KMS-11 (cell line): Measurements from ENCODE around the gene TOGARAM2.

Source experiments
- H2AFZ ChIP-seq: fragments of 200-600 bp; sonication (generic); 2 replicates; pipeline ENCODE4 v1.6.1; 2016; ENCODE audit warnings: antibody characterized with exemption, mixed run types, low read depth
- H3K27ac ChIP-seq: fragments of 200-600 bp; sonication (generic); 2 replicates; pipeline ENCODE4 v1.6.1; 2016; ENCODE audit warnings: mild to moderate bottlenecking, mixed run types
- H3K27me3 ChIP-seq: fragments of 200-600 bp; sonication (generic); 2 replicates; pipeline ENCODE4 v1.6.1; 2017; ENCODE audit warnings: mild to moderate bottlenecking, low read depth, mixed run types, moderate library complexity; ENCODE audit not compliant: insufficient read depth
- H3K36me3 ChIP-seq: fragments of 200-600 bp; sonication (generic); 2 replicates; pipeline ENCODE4 v1.6.1; 2017; ENCODE audit warnings: mild to moderate bottlenecking, mixed run types; ENCODE audit not compliant: insufficient read depth
- H3K4me1 ChIP-seq: fragments of 200-600 bp; sonication (generic); 2 replicates; pipeline ENCODE4 v1.6.1; 2016; ENCODE audit warnings: mild to moderate bottlenecking, low read depth, mixed run types; ENCODE audit not compliant: poor library complexity, severe bottlenecking
- H3K4me2 ChIP-seq: fragments of 200-600 bp; sonication (generic); 2 replicates; pipeline ENCODE4 v1.7.0; 2016; ENCODE audit warnings: mild to moderate bottlenecking, mixed run types
- H3K4me3 ChIP-seq: fragments of 200-600 bp; sonication (generic); IDR thresholded peaks from 2 replicates; pipeline ENCODE4 v1.6.1; 2017; ENCODE audit warnings: low read depth, low read length, mixed read lengths; ENCODE audit not compliant: insufficient read depth
- H3K79me2 ChIP-seq: fragments of 200-600 bp; sonication (generic); 2 replicates; pipeline ENCODE4 v1.6.1; 2016; ENCODE audit warnings: low read depth, mixed run types; ENCODE audit not compliant: insufficient read depth
- H3K9ac ChIP-seq: fragments of 200-600 bp; sonication (generic); 2 replicates; pipeline ENCODE4 v1.6.1; 2016; ENCODE audit warnings: mild to moderate bottlenecking, mixed run types
- H4K20me1 ChIP-seq: fragments of 200-600 bp; sonication (generic); 2 replicates; pipeline ENCODE4 v1.6.1; 2016; ENCODE audit warnings: mild to moderate bottlenecking, mixed run types; ENCODE audit not compliant: insufficient read depth
- CTCF ChIP-seq: fragments of 200-600 bp; sonication (generic); conservative IDR thresholded peaks from 2 replicates; pipeline ENCODE4 v1.6.1; 2017; ENCODE audit warnings: low read depth, mild to moderate bottlenecking, antibody characterized with exemption, low read length, moderate library complexity, mixed read lengths

Gene TOGARAM2

GRCh38 chr2:29021886-29022285 lies 40.8 kb downstream of the TOGARAM2 start:
- Histone ChIP-seq H3K27me3 (no peaks in the 10 kb centered on the region), H3K9ac (no peak overlapping the region), H3K79me2 (no peaks in the 10 kb centered on the region), H3K4me3 (no peak overlapping the region), H3K4me2 (no peak overlapping the region), H3K27ac (no peak overlapping the region), H3K36me3 (no peaks in the 10 kb centered on the region), H4K20me1 (no peaks in the 10 kb centered on the region), H2AFZ (no peak overlapping the region), H3K4me1 (no peaks in the 10 kb centered on the region)
- no peak for TF ChIP-seq CTCF

GRCh38 chr2:29022679-29023078 lies 41.6 kb downstream of the TOGARAM2 start:
- H3K27me3 ChIP-seq, result no peaks in the 10 kb centered on the region
- H3K4me3 ChIP-seq, result no peak overlapping the region
- no peak overlapping the region for H3K9ac ChIP-seq
- H3K79me2 ChIP-seq, result no peaks in the 10 kb centered on the region
- H3K36me3 ChIP-seq, result no peaks in the 10 kb centered on the region
- H3K4me2 ChIP-seq, result no peak overlapping the region
- no peak overlapping the region for H2AFZ ChIP-seq
- no peaks in the 10 kb centered on the region for H3K4me1 ChIP-seq
- H3K27ac ChIP-seq, result no peak overlapping the region
- H4K20me1 ChIP-seq, result no peaks in the 10 kb centered on the region
- TF ChIP-seq CTCF, result no peak

GRCh38 chr2:29023188-29023587 lies 42.1 kb downstream of the TOGARAM2 start:
- Histone ChIP-seq H3K36me3 (no peaks in the 10 kb centered on the region), H3K27ac (no peak overlapping the region), H3K4me2 (no peak overlapping the region), H2AFZ (no peak overlapping the region), H3K4me1 (no peaks in the 10 kb centered on the region), H3K4me3 (no peak overlapping the region), H4K20me1 (no peaks in the 10 kb centered on the region), H3K79me2 (no peaks in the 10 kb centered on the region), H3K27me3 (no peaks in the 10 kb centered on the region), H3K9ac (no peak overlapping the region)
- no peak for TF ChIP-seq CTCF

GRCh38 chr2:29024882-29025430 lies 43.9 kb downstream of the TOGARAM2 start:
- TF ChIP-seq CTCF, result no peak
- H3K27ac ChIP-seq, result no peak overlapping the region
- no peaks in the 10 kb centered on the region for H4K20me1 ChIP-seq
- no peaks in the 10 kb centered on the region for H3K36me3 ChIP-seq
- no peaks in the 10 kb centered on the region for H3K27me3 ChIP-seq
- H3K79me2 ChIP-seq, result no peaks in the 10 kb centered on the region
- H2AFZ ChIP-seq, result no peak overlapping the region
- H3K4me1 ChIP-seq, result no peaks in the 10 kb centered on the region
- H3K4me3 ChIP-seq, result no peak overlapping the region
- no peak overlapping the region for H3K9ac ChIP-seq
- H3K4me2 ChIP-seq, result no peak overlapping the region
